Measurements from ENCODE around the gene C9orf50. TPM values are rescaled to one million over a fixed set of nuclear protein-coding genes. Genes with fewer than 3 reads are reported as not detected.

The C9orf50 gene
- total RNA-seq, 2 donors from 2014 or later = not detected

DNA sequence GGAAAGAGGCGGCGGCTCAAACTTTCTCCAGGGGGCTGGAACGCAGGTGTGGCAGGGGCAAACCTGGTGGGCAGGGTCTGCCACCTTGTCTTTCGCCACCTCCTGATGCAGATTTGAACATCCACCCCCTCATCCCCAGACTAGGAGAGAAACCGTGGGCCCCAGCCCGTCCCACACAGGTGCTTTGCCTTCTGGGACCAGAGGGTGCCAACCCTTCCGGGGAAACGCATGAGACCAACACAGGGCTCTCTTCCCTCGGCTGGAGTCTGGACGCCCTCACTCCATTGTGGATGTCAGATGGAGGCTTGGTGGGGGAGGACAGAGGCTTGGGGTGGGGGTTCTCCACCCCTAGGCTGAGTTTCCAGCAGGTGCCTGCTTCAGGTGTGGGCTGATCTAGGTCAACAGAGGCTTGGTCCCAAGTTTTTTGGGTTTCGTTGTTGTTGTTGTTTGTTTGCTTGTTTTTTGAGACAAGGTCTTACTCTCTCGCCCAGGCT, 9.5 kb downstream of the C9orf50 start:
- Histone ChIP-seq H3K27me3 (no peaks in the 10 kb centered on the region), H3K36me3 (no peaks in the 10 kb centered on the region), H3K27ac (no peak overlapping the region), H3K4me1 (peaks cover 8% of the 10 kb centered on the region), H3K9ac (ENCODE audit: low read depth in 2 of 2, low read length in 2 of 2) (peak overlapping the region; percentile 77 to 88), H3K4me3 (peak overlapping the region; percentile 57), H3K9me3 (no peaks in the 10 kb centered on the region)
- TF ChIP-seq, protein P1, sequence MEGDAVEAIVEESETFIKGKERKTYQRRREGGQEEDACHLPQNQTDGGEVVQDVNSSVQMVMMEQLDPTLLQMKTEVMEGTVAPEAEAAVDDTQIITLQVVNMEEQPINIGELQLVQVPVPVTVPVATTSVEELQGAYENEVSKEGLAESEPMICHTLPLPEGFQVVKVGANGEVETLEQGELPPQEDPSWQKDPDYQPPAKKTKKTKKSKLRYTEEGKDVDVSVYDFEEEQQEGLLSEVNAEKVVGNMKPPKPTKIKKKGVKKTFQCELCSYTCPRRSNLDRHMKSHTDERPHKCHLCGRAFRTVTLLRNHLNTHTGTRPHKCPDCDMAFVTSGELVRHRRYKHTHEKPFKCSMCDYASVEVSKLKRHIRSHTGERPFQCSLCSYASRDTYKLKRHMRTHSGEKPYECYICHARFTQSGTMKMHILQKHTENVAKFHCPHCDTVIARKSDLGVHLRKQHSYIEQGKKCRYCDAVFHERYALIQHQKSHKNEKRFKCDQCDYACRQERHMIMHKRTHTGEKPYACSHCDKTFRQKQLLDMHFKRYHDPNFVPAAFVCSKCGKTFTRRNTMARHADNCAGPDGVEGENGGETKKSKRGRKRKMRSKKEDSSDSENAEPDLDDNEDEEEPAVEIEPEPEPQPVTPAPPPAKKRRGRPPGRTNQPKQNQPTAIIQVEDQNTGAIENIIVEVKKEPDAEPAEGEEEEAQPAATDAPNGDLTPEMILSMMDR (IDR thresholded peaks at IDR 0.05) = no peak
- intact Hi-C loops (cut with DNase I) = loop anchor here (2.0 kb wide), 2 partner anchors 439 to 475 kb away; no protein-coding TSS in a partner anchor
- DNase-seq = no peak

DNA sequence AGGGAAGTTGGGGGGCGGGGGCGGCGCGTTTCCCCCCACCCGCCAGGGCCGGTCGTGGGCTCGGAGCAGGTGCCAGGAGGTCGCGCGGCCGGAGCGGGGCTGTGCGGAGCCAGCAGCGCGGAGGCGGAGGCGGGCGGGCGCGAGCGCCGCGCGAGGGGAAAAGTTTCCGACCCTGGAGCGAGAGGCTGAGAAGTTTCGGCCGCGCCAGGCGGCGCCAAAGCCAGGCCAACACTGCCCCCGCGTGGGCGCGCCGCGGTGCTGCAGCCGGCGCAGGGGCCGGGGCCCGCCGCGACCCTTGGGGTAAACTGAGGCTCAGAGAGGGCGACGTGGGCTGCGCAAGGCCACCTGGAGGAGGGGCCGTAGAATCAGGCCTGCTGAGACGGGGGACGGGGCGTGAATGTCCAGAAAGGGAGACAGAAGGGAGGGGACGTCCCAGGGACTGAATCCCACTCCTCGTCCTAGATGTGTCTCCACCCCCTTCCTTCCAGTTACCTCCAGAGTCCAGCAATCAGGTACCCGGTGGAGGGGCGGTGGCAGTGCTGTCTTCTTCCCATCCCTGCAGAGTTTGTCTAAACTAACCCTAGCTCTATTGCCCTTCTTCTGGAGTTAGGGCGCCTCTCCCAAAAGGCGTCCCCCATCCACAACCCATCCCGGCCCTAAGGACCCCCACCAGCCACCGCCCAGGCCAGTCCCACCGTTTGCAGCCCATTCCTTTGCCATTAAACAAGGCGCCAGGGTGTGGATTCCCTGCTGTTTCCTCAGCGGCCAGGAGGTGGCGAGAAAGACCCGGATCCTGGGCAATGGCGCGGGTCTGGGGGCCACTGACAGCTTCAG, 10.2 kb downstream of the C9orf50 start:
- intact Hi-C loops (cut with DNase I) = loop anchor here (2.0 kb wide), 2 partner anchors 438 to 474 kb away; no protein-coding TSS in a partner anchor
- peak; percentile 83 for DNase-seq
- no peaks in the 10 kb centered on the region for H3K9me3 ChIP-seq
- peak overlapping the region; percentile 79 for H3K27ac ChIP-seq
- no peaks in the 10 kb centered on the region for H3K27me3 ChIP-seq
- H3K9ac ChIP-seq (ENCODE audit: low read depth in 2 of 2, low read length in 2 of 2) = peak overlapping the region; percentile 77 to 88
- H3K4me3 ChIP-seq = peak overlapping the region; percentile 57
- H3K36me3 ChIP-seq = no peaks in the 10 kb centered on the region
- H3K4me1 ChIP-seq = peaks cover 8% of the 10 kb centered on the region
- TF ChIP-seq, protein P1 (IDR thresholded peaks at IDR 0.05) = peak; percentile 89

DNA sequence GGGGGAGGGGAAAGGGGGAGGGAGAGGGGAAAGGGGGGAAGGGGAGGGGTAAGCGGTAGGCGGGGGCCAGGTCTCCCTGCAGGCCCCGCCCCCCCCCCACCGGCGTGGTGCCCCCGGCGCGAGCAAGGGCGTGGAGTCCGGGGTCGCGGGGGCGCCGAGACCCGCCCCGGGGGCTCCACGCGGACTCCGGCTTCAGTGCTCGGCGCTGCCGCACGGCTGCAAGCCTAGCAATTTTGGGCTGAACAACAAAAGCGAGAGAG, 10.8 kb downstream of the C9orf50 start:
- no peak for DNase-seq
- H3K27me3 ChIP-seq = no peaks in the 10 kb centered on the region
- no peaks in the 10 kb centered on the region for H3K9me3 ChIP-seq
- TF ChIP-seq, protein P1 (IDR thresholded peaks at IDR 0.05) = no peak
- intact Hi-C loops (cut with DNase I) = loop anchor here (2.0 kb wide), 2 partner anchors 437 to 473 kb away; no protein-coding TSS in a partner anchor
- peak overlapping the region; percentile 77 to 88 for H3K9ac ChIP-seq (ENCODE audit: low read depth in 2 of 2, low read length in 2 of 2)
- H3K4me1 ChIP-seq = peaks cover 8% of the 10 kb centered on the region
- H3K4me3 ChIP-seq = peak overlapping the region; percentile 57
- no peaks in the 10 kb centered on the region for H3K36me3 ChIP-seq
- H3K27ac ChIP-seq = peak overlapping the region; percentile 79

DNA sequence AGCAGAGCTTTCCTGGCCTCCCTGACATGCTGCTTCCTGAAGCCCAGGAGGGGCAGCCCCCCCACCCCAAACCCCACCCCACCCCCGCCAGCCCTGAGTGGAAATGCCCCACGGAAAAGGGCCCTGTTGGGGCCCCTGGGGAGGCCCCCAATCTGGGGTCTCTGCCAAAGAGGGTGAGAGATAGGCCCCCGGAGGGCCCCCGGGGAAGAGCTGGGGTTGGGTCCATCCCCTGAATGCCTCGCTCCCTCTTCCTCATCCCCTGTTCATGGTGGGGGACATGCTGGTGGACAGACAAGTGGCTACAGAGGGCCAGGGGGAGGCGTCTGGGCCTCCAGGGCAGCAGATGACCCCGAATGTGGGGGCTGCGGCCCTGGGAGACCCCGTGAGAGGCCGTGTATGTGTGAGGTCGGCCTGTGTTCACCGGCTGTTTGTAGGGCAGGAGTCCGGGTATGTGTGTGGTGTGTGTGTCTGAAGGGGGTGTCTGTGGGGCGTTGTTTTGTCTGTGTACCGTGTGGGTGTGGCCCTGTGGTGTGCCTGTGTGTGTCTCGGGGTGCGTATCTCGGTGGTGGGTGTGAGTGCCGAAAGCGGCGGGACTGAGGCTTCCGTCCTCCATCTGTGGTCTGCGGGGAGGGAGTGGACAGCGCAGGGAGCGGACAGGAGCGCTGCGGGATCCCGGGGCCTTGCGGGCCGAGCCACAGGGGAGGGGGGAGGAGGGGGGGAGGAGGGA, 11.3 kb downstream of the C9orf50 start:
- TF ChIP-seq, protein P1 (IDR thresholded peaks at IDR 0.05) = no peak
- Histone ChIP-seq H3K27ac (peak overlapping the region; percentile 79), H3K9ac (ENCODE audit: low read depth in 2 of 2, low read length in 2 of 2) (peak overlapping the region; percentile 75 to 81), H3K36me3 (no peaks in the 10 kb centered on the region), H3K27me3 (no peaks in the 10 kb centered on the region), H3K4me3 (peak overlapping the region; percentile 57), H3K9me3 (no peaks in the 10 kb centered on the region), H3K4me1 (peaks cover 8% of the 10 kb centered on the region)
- DNase-seq = peak; percentile 76
- intact Hi-C loops (cut with DNase I) = loop anchor here (2.0 to 10.0 kb wide), 3 partner anchors 105 to 473 kb away; no protein-coding TSS in a partner anchor

Measured in colonic mucosa (tissue), 4 donors.